GM12865 (cell line): ENCODE data around the gene GPATCH8.

Experiments used
- DNase-seq: peaks from one replicate; pipeline ENCODE4 v3.0.0; 2010; ENCODE audit warnings: low read depth
- H3K4me3 ChIP-seq: 2 replicates; pipeline ENCODE4 v1.5.1; 2011; ENCODE audit warnings: mild to moderate bottlenecking, low read depth, low read length, control low read depth
- CTCF ChIP-seq: IDR thresholded peaks from 2 replicates; pipeline ENCODE4 v1.5.1; 2011; ENCODE audit warnings: low read length, control low read depth, low read depth, inconsistent platforms; ENCODE audit not compliant: insufficient read depth; ENCODE audit errors: missing control alignments

Gene GPATCH8

GRCh38 chr17:44469676-44470075 lies 33.5 kb downstream of the GPATCH8 start:
- TF ChIP-seq CTCF, result no peak
- H3K4me3 ChIP-seq, result no peak overlapping the region
- no peak for DNase-seq

- H3K4me3 ChIP-seq, result no peak overlapping the region
- DNase-seq, result no peak
- TF ChIP-seq CTCF, result no peak
These were observed 36.1 kb downstream of the GPATCH8 start for GRCh38 chr17:44467108-44467507.

GRCh38 chr17:44466339-44466738 lies 36.9 kb downstream of the GPATCH8 start:
- TF ChIP-seq CTCF, result no peak
- DNase-seq, result no peak
- H3K4me3 ChIP-seq, result no peak overlapping the region

- TF ChIP-seq CTCF, result no peak
- no peak overlapping the region for H3K4me3 ChIP-seq
- no peak for DNase-seq
These were observed 37.3 kb downstream of the GPATCH8 start for GRCh38 chr17:44465897-44466296.

- no peak for TF ChIP-seq CTCF
- no peak overlapping the region for H3K4me3 ChIP-seq
- DNase-seq, result no peak
These were observed 37.9 kb downstream of the GPATCH8 start for GRCh38 chr17:44465276-44465675.

GRCh38 chr17:44464037-44464436 lies 39.2 kb downstream of the GPATCH8 start:
- TF ChIP-seq CTCF, result no peak
- no peak overlapping the region for H3K4me3 ChIP-seq
- DNase-seq, result no peak

- no peak for DNase-seq
- no peak overlapping the region for H3K4me3 ChIP-seq
- no peak for TF ChIP-seq CTCF
These were observed 51.4 kb downstream of the GPATCH8 start for GRCh38 chr17:44451832-44452231.
